ENCODE results near the gene ATAD3A. TPM values are rescaled to one million over a fixed set of nuclear protein-coding genes. Genes with fewer than 3 reads are reported as not detected.
"Not testable (repeated sequence)": the region's sequence is repeated elsewhere in the genome, so short reads cannot be mapped to it uniquely, and the experiment has no call there.

The ATAD3A gene
- total RNA-seq, 1 experiment from 2014 or later = 63.2 TPM

- Mint-ChIP-seq H3K4me3 (ENCODE audit: unreplicated experiment) (no peak overlapping the region), H3K4me1 (ENCODE audit: insufficient read depth, unreplicated experiment) (peaks cover 6% of the 10 kb centered on the region), H3K36me3 (ENCODE audit: insufficient read depth, unreplicated experiment) (peaks cover 38% of the 10 kb centered on the region), H3K27ac (ENCODE audit: low read depth, unreplicated experiment) (no peak overlapping the region), H3K9me3 (ENCODE audit: unreplicated experiment) (no peaks in the 10 kb centered on the region), H3K27me3 (ENCODE audit: insufficient read depth, unreplicated experiment) (no peaks in the 10 kb centered on the region)
- POLR2A ChIA-PET = interaction anchor here (1.2 kb wide), 1 partner anchor 28 kb away, joined by 4 read pairs; no protein-coding TSS in a partner anchor
- no peak for TF ChIP-seq CTCF (IDR thresholded peaks at IDR 0.05; ENCODE audit: unreplicated experiment)
- CTCF ChIA-PET = interaction anchor here (0.7 kb wide), 1 partner anchor 104 kb away, joined by 4 read pairs; no protein-coding TSS in a partner anchor
- intact Hi-C loops (cut with micrococcal nuclease) = no loop called here
- no TSS peak for BruUV-seq (replicated peaks)
- no peak for DNase-seq (ENCODE audit: unreplicated experiment)
These were observed 34.8 kb upstream of the ATAD3A start for GRCh38 chr1:1477206-1477605.

- peaks cover 52% of the 10 kb centered on the region for H3K36me3 Mint-ChIP-seq (ENCODE audit: insufficient read depth, unreplicated experiment)
- ChIA-PET POLR2A (no interaction called here), CTCF (no interaction called here)
- no TSS peak for BruUV-seq (replicated peaks)
- H3K4me3 Mint-ChIP-seq (ENCODE audit: unreplicated experiment) = no peak overlapping the region
- H3K27me3 Mint-ChIP-seq (ENCODE audit: insufficient read depth, unreplicated experiment) = no peaks in the 10 kb centered on the region
- no peaks in the 10 kb centered on the region for H3K9me3 Mint-ChIP-seq (ENCODE audit: unreplicated experiment)
- peaks cover 6% of the 10 kb centered on the region for H3K4me1 Mint-ChIP-seq (ENCODE audit: insufficient read depth, unreplicated experiment)
- no peak overlapping the region for H3K27ac Mint-ChIP-seq (ENCODE audit: low read depth, unreplicated experiment)
- intact Hi-C loops (cut with micrococcal nuclease) = no loop called here
- TF ChIP-seq CTCF (IDR thresholded peaks at IDR 0.05; ENCODE audit: unreplicated experiment) = no peak
- DNase-seq (ENCODE audit: unreplicated experiment) = no peak
These were observed 32.1 kb upstream of the ATAD3A start for GRCh38 chr1:1479547-1480487.

GRCh38 chr1:1480488-1480867 lies 31.5 kb upstream of the ATAD3A start:
- POLR2A ChIA-PET; BruUV-seq (replicated peaks); intact Hi-C loops (cut with micrococcal nuclease); H3K4me1 Mint-ChIP-seq (ENCODE audit: insufficient read depth, unreplicated experiment); H3K9me3 Mint-ChIP-seq (ENCODE audit: unreplicated experiment); H3K27me3 Mint-ChIP-seq (ENCODE audit: insufficient read depth, unreplicated experiment); CTCF ChIA-PET; H3K4me3 Mint-ChIP-seq (ENCODE audit: unreplicated experiment); DNase-seq (ENCODE audit: unreplicated experiment); H3K27ac Mint-ChIP-seq (ENCODE audit: low read depth, unreplicated experiment): not testable (repeated sequence)
- H3K36me3 Mint-ChIP-seq (ENCODE audit: insufficient read depth, unreplicated experiment) = peaks cover 52% of the 10 kb centered on the region

GRCh38 chr1:1481811-1482210 lies 30.2 kb upstream of the ATAD3A start:
- H3K27me3 Mint-ChIP-seq (ENCODE audit: insufficient read depth, unreplicated experiment); H3K27ac Mint-ChIP-seq (ENCODE audit: low read depth, unreplicated experiment); POLR2A ChIA-PET; CTCF ChIA-PET; intact Hi-C loops (cut with micrococcal nuclease); H3K9me3 Mint-ChIP-seq (ENCODE audit: unreplicated experiment); H3K4me3 Mint-ChIP-seq (ENCODE audit: unreplicated experiment); DNase-seq (ENCODE audit: unreplicated experiment); BruUV-seq (replicated peaks); H3K4me1 Mint-ChIP-seq (ENCODE audit: insufficient read depth, unreplicated experiment): not testable (repeated sequence)
- peaks cover 52% of the 10 kb centered on the region for H3K36me3 Mint-ChIP-seq (ENCODE audit: insufficient read depth, unreplicated experiment)

- Mint-ChIP-seq H3K4me3 (ENCODE audit: unreplicated experiment) (no peak overlapping the region), H3K27ac (ENCODE audit: low read depth, unreplicated experiment) (no peak overlapping the region), H3K27me3 (ENCODE audit: insufficient read depth, unreplicated experiment) (no peaks in the 10 kb centered on the region), H3K9me3 (ENCODE audit: unreplicated experiment) (no peaks in the 10 kb centered on the region), H3K4me1 (ENCODE audit: insufficient read depth, unreplicated experiment) (peaks cover 6% of the 10 kb centered on the region), H3K36me3 (ENCODE audit: insufficient read depth, unreplicated experiment) (peaks cover 41% of the 10 kb centered on the region)
- no peak for TF ChIP-seq CTCF (IDR thresholded peaks at IDR 0.05; ENCODE audit: unreplicated experiment)
- ChIA-PET CTCF (interaction anchor here (1.0 kb wide), 1 partner anchor 21 kb away, joined by 4 read pairs; no protein-coding TSS in a partner anchor), POLR2A (interaction anchor here (0.6 to 0.9 kb wide), 2 partner anchors 9 to 109 kb away, joined by 3 to 4 read pairs; no protein-coding TSS in a partner anchor)
- BruUV-seq (replicated peaks) = no TSS peak
- no peak for DNase-seq (ENCODE audit: unreplicated experiment)
- intact Hi-C loops (cut with micrococcal nuclease) = no loop called here
These were observed 29.1 kb upstream of the ATAD3A start for GRCh38 chr1:1482856-1483255.

Measured in MCF 10A (cell line).